GM12878 (cell line): ENCODE measurements around the gene TMEM250. TPM values are rescaled to one million over a fixed set of nuclear protein-coding genes. Genes with fewer than 3 reads are reported as not detected.

ENCODE experiments used
- BCL11A ChIP-seq: IDR thresholded peaks from 2 replicates; pipeline ENCODE4 v1.6.1; 2011; ENCODE audit warnings: low read depth, low read length
- BRCA1 ChIP-seq: IDR thresholded peaks from 2 replicates; pipeline ENCODE4 v1.6.1; 2011; ENCODE audit warnings: low read depth, low read length, improper control_type of control experiment
- CBFB ChIP-seq: IDR thresholded peaks from 2 replicates; pipeline ENCODE4 v1.6.1; 2016; ENCODE audit warnings: antibody characterized with exemption, low read depth
- CHD4 ChIP-seq: fragments of 200-600 bp; sonication (generic); IDR thresholded peaks from 2 replicates; pipeline ENCODE4 v1.6.1; 2016; ENCODE audit warnings: mild to moderate bottlenecking
- ETV6 ChIP-seq, 2 experiments: fragments of 450-650 bp in 1 of 2; IDR thresholded peaks in 1 of 2; conservative IDR thresholded peaks in 1 of 2; 2 replicates each; pipeline ENCODE4 v1.6.1; 2014; ENCODE audit warnings: antibody characterized with exemption in 1 of 2, borderline replicate concordance in 1 of 2, low read depth in 1 of 2, mild to moderate bottlenecking in 1 of 2, moderate library complexity in 1 of 2
- IKZF2 ChIP-seq, 2 experiments: fragments of 450-650 bp; IDR thresholded peaks; 2 replicates each; pipeline ENCODE4 v1.6.1; 2017; ENCODE audit warnings: mild to moderate bottlenecking in 2 of 2, moderate library complexity in 2 of 2
- MEF2B ChIP-seq: fragments of 450-650 bp; IDR thresholded peaks from 2 replicates; pipeline ENCODE4 v1.6.1; 2018; ENCODE audit warnings: mild to moderate bottlenecking, moderate library complexity; ENCODE audit not compliant: partially characterized antibody, poor library complexity, severe bottlenecking
- MYB ChIP-seq: fragments of 150-350 bp; IDR thresholded peaks from 2 replicates; pipeline ENCODE4 v1.6.1; 2014; ENCODE audit warnings: mild to moderate bottlenecking, low read depth, low read length, borderline replicate concordance
- NFYB ChIP-seq: IDR thresholded peaks from 2 replicates; pipeline ENCODE4 v1.6.1; 2011; ENCODE audit warnings: low read depth, mild to moderate bottlenecking, low read length, improper control_type of control experiment, moderate library complexity; ENCODE audit not compliant: insufficient read depth
- SIN3A ChIP-seq: IDR thresholded peaks from 2 replicates; pipeline ENCODE4 v1.6.1; 2012; ENCODE audit warnings: low read depth, low read length, improper control_type of control experiment
- ZZZ3 ChIP-seq: IDR thresholded peaks from 2 replicates; pipeline ENCODE4 v1.6.1; 2011; ENCODE audit warnings: low read depth; ENCODE audit not compliant: control insufficient read depth, insufficient read length
- polyA plus RNA-seq, 11 experiments: library from polyadenylated mRNA; depleted of rRNA in 4 of 11; unstranded in 6 of 11; stranded (reverse) in 5 of 11; fragments of >200 nt; fragmentation: Nextera tagmentation in 4 of 11; fragmentation: Illumina TruSeq in 1 of 11; extraction: Ambion mirVana in 4 of 11; extraction: Trizol in 1 of 11; gene quantifications; 1 replicate in 1 of 11; 2 replicates in 10 of 11; pipeline versions ENCODE4 v1.2.1 to v1.2.3, GENCODE V29; 2011 to 2016; ENCODE audit warnings: inconsistent platforms in 2 of 11, missing spikeins in 2 of 11, low read depth in 1 of 11
- total RNA-seq, 4 experiments: library from RNA; depleted of rRNA in 3 of 4; stranded (reverse); fragments of >200 nt in 3 of 4; fragmentation: Illumina TruSeq in 1 of 4; extraction: Trizol in 1 of 4; gene quantifications; 2 replicates each; pipeline versions ENCODE4 v1.2.1 to v1.2.3, GENCODE V29; 2013 to 2021
- TF ChIP-seq, protein P1 (sequence below): fragments of 450-650 bp; IDR thresholded peaks from 2 replicates; pipeline ENCODE4 v1.6.1; 2014; ENCODE audit warnings: mild to moderate bottlenecking
- TF ChIP-seq, protein P2 (sequence below): fragments of 450-650 bp; IDR thresholded peaks from 2 replicates; pipeline ENCODE4 v1.6.1; 2017; ENCODE audit warnings: mild to moderate bottlenecking, low read depth, inconsistent platforms; ENCODE audit not compliant: poor library complexity, severe bottlenecking
- TF ChIP-seq, protein P3 (sequence below): fragments of 450-650 bp; formaldehyde crosslinking; IDR thresholded peaks from 2 replicates; pipeline ENCODE4 v1.5.0; 2022; ENCODE audit warnings: mild to moderate bottlenecking, missing genetic modification characterization
- TF ChIP-seq, protein P4 (sequence below): IDR thresholded peaks from 2 replicates; pipeline ENCODE4 v1.6.1; 2012; ENCODE audit warnings: low read depth, low read length, improper control_type of control experiment
- TF ChIP-seq, protein P5 (sequence below): fragments of 450-650 bp; IDR thresholded peaks from 2 replicates; pipeline ENCODE4 v1.6.1; 2017; ENCODE audit warnings: mild to moderate bottlenecking, moderate library complexity

TMEM250 gene
- total and polyA plus RNA-seq, 10 of the 15 experiments (the other 5 are each of a cell fraction or from before 2014, with no cell fraction given) = 0.39 to 39.9 (median 8.5) TPM

DNA sequence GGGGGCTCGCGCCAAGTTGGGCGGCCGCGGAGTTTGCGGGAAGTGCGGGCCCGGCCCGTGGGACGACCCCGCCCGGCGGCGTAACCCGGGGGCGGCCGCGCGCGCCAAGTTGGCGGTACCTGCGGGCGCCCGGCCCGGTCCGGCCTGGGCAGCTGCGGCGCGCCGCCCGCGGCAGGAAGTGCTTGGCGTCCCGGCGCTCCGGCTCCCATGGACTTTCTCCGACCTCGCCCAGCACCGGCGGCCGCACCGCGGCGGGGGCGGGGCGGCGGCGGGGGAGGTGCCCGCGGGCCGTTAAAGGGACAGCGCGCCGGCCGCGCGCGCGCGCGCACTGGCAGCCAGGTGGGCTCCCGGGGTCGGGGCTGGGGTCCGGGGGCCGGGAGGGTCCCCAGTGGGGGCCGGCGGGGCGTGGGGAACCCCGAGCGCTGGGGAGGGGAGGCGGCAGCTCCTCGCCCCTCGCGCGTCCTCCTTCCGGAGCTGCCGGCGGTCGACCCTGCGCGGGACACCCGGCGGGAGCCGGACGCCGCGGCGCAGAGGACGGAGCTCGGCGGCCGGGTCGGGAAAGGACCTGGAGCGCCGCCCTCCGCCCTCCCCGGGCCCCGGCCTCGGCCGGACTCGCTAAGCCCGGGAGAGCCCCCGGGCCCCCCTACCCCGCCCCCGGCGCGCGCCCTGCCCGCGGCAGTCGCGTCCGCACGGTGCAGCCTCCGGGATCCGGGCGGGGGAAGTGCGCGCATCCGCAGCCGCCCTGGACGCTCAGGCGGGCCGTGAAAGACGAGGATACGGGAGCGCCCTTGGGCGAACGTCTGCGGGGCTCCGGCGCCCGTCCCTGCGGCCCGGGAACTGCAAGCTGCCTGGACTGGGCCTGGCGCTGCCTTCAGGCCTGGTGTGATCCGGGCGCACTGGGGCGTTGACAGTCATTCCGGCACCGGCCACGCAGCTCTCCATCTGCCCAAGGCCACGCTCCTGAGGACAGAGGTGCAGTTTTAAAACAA lies 23.3 kb downstream of the TMEM250 start, which contains the start of gene NACC2 (continued):
- no peak for TF ChIP-seq MEF2B
- no peak for TF ChIP-seq ETV6 (conservative IDR thresholded peaks at IDR 0.05 in 1 of 2, IDR thresholded peaks at IDR 0.05 in 1 of 2; ENCODE audit: borderline replicate concordance in 1 of 2, low read depth in 1 of 2)
- TF ChIP-seq IKZF2 (IDR thresholded peaks at IDR 0.05) = no peak
- TF ChIP-seq, protein P1, sequence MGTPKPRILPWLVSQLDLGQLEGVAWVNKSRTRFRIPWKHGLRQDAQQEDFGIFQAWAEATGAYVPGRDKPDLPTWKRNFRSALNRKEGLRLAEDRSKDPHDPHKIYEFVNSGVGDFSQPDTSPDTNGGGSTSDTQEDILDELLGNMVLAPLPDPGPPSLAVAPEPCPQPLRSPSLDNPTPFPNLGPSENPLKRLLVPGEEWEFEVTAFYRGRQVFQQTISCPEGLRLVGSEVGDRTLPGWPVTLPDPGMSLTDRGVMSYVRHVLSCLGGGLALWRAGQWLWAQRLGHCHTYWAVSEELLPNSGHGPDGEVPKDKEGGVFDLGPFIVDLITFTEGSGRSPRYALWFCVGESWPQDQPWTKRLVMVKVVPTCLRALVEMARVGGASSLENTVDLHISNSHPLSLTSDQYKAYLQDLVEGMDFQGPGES = no peak
- no peak for TF ChIP-seq ZZZ3
- TF ChIP-seq CHD4 = no peak
- no peak for TF ChIP-seq MYB
- no peak for TF ChIP-seq SIN3A
- TF ChIP-seq, protein P2, sequence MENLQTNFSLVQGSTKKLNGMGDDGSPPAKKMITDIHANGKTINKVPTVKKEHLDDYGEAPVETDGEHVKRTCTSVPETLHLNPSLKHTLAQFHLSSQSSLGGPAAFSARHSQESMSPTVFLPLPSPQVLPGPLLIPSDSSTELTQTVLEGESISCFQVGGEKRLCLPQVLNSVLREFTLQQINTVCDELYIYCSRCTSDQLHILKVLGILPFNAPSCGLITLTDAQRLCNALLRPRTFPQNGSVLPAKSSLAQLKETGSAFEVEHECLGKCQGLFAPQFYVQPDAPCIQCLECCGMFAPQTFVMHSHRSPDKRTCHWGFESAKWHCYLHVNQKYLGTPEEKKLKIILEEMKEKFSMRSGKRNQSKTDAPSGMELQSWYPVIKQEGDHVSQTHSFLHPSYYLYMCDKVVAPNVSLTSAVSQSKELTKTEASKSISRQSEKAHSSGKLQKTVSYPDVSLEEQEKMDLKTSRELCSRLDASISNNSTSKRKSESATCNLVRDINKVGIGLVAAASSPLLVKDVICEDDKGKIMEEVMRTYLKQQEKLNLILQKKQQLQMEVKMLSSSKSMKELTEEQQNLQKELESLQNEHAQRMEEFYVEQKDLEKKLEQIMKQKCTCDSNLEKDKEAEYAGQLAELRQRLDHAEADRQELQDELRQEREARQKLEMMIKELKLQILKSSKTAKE = no peak
- TF ChIP-seq CBFB = no peak
- TF ChIP-seq, protein P3, sequence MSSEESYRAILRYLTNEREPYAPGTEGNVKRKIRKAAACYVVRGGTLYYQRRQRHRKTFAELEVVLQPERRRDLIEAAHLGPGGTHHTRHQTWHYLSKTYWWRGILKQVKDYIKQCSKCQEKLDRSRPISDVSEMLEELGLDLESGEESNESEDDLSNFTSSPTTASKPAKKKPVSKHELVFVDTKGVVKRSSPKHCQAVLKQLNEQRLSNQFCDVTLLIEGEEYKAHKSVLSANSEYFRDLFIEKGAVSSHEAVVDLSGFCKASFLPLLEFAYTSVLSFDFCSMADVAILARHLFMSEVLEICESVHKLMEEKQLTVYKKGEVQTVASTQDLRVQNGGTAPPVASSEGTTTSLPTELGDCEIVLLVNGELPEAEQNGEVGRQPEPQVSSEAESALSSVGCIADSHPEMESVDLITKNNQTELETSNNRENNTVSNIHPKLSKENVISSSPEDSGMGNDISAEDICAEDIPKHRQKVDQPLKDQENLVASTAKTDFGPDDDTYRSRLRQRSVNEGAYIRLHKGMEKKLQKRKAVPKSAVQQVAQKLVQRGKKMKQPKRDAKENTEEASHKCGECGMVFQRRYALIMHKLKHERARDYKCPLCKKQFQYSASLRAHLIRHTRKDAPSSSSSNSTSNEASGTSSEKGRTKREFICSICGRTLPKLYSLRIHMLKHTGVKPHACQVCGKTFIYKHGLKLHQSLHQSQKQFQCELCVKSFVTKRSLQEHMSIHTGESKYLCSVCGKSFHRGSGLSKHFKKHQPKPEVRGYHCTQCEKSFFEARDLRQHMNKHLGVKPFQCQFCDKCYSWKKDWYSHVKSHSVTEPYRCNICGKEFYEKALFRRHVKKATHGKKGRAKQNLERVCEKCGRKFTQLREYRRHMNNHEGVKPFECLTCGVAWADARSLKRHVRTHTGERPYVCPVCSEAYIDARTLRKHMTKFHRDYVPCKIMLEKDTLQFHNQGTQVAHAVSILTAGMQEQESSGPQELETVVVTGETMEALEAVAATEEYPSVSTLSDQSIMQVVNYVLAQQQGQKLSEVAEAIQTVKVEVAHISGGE (CRISPR knock-in tag) = no peak
- TF ChIP-seq BRCA1 = no peak
- TF ChIP-seq, protein P4, sequence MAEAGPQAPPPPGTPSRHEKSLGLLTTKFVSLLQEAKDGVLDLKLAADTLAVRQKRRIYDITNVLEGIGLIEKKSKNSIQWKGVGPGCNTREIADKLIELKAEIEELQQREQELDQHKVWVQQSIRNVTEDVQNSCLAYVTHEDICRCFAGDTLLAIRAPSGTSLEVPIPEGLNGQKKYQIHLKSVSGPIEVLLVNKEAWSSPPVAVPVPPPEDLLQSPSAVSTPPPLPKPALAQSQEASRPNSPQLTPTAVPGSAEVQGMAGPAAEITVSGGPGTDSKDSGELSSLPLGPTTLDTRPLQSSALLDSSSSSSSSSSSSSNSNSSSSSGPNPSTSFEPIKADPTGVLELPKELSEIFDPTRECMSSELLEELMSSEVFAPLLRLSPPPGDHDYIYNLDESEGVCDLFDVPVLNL = no peak
- TF ChIP-seq, protein P5, sequence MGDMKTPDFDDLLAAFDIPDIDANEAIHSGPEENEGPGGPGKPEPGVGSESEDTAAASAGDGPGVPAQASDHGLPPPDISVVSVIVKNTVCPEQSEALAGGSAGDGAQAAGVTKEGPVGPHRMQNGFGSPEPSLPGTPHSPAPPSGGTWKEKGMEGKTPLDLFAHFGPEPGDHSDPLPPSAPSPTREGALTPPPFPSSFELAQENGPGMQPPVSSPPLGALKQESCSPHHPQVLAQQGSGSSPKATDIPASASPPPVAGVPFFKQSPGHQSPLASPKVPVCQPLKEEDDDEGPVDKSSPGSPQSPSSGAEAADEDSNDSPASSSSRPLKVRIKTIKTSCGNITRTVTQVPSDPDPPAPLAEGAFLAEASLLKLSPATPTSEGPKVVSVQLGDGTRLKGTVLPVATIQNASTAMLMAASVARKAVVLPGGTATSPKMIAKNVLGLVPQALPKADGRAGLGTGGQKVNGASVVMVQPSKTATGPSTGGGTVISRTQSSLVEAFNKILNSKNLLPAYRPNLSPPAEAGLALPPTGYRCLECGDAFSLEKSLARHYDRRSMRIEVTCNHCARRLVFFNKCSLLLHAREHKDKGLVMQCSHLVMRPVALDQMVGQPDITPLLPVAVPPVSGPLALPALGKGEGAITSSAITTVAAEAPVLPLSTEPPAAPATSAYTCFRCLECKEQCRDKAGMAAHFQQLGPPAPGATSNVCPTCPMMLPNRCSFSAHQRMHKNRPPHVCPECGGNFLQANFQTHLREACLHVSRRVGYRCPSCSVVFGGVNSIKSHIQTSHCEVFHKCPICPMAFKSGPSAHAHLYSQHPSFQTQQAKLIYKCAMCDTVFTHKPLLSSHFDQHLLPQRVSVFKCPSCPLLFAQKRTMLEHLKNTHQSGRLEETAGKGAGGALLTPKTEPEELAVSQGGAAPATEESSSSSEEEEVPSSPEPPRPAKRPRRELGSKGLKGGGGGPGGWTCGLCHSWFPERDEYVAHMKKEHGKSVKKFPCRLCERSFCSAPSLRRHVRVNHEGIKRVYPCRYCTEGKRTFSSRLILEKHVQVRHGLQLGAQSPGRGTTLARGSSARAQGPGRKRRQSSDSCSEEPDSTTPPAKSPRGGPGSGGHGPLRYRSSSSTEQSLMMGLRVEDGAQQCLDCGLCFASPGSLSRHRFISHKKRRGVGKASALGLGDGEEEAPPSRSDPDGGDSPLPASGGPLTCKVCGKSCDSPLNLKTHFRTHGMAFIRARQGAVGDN = no peak
- TF ChIP-seq NFYB = no peak
- TF ChIP-seq BCL11A = no peak
